Colonic mucosa (tissue), 4 donors: ENCODE data around the gene C6orf141. TPM values are rescaled to one million over a fixed set of nuclear protein-coding genes. Genes with fewer than 3 reads are reported as not detected.

Experiments
- DNase-seq: peaks from one replicate; pipeline ENCODE4 v3.0.0-alpha.2; 2020
- H3K27ac ChIP-seq: fragments of 200-600 bp; one replicate; pipeline ENCODE4 v1.8.0; 2021
- H3K27me3 ChIP-seq: fragments of 200-600 bp; one replicate; pipeline ENCODE4 v1.8.0; 2021
- H3K36me3 ChIP-seq: fragments of 200-600 bp; one replicate; pipeline ENCODE4 v1.8.0; 2021
- H3K4me1 ChIP-seq: fragments of 200-600 bp; one replicate; pipeline ENCODE4 v1.8.0; 2021; ENCODE audit warnings: mild to moderate bottlenecking
- H3K4me3 ChIP-seq: fragments of 200-600 bp; one replicate; pipeline ENCODE4 v1.8.0; 2021
- H3K9ac ChIP-seq, 2 donors: one replicate each; pipeline ENCODE4 v1.7.0; 2013; ENCODE audit warnings: control low read depth in 2 of 2, low read depth in 2 of 2, low read length in 2 of 2
- H3K9me3 ChIP-seq: fragments of 200-600 bp; one replicate; pipeline ENCODE4 v1.8.0; 2021
- intact Hi-C: fragments of 100-400 bp; cut with DNase I; formaldehyde crosslinking; loops from one replicate; pipeline ENCODE4 v1.14.1; 2022
- total RNA-seq, 2 donors: library from RNA; stranded (reverse); fragmentation: NEBNext Ultra II Directional in 1 of 2; extraction: Animal tissue kit (Norgen Biotek cat#: 25700) in 1 of 2; gene quantifications; one replicate each; pipeline ENCODE4 v1.2.1, GENCODE V29; 2021
- TF ChIP-seq, protein P1 (sequence below): fragments of 200-600 bp; IDR thresholded peaks from one replicate; pipeline ENCODE4 v1.8.0; 2022; ENCODE audit warnings: antibody characterized with exemption, mild to moderate bottlenecking
- donor health status: healthy.
- donor health status: DM: no; HTN: no; CAD: no.
- donor health status: DM: no; HTN: no; CAD: no.

The C6orf141 gene
- total RNA-seq, 2 donors from 2014 or later, result 10.4 to 11.2 TPM

- no peaks in the 10 kb centered on the region for H3K27me3 ChIP-seq
- TF ChIP-seq, protein P1, sequence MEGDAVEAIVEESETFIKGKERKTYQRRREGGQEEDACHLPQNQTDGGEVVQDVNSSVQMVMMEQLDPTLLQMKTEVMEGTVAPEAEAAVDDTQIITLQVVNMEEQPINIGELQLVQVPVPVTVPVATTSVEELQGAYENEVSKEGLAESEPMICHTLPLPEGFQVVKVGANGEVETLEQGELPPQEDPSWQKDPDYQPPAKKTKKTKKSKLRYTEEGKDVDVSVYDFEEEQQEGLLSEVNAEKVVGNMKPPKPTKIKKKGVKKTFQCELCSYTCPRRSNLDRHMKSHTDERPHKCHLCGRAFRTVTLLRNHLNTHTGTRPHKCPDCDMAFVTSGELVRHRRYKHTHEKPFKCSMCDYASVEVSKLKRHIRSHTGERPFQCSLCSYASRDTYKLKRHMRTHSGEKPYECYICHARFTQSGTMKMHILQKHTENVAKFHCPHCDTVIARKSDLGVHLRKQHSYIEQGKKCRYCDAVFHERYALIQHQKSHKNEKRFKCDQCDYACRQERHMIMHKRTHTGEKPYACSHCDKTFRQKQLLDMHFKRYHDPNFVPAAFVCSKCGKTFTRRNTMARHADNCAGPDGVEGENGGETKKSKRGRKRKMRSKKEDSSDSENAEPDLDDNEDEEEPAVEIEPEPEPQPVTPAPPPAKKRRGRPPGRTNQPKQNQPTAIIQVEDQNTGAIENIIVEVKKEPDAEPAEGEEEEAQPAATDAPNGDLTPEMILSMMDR, result no peak
- intact Hi-C loops, result no loop called here
Observed at GRCh38 chr6:49548613-49549304, 1.7 kb upstream of the C6orf141 start.

GRCh38 chr6:49549691-49550491, 577 bp upstream of the C6orf141 start:
- Histone ChIP-seq H3K36me3 (no peaks in the 10 kb centered on the region), H3K27me3 (no peaks in the 10 kb centered on the region), H3K4me3 (peak overlapping the region; percentile 57), H3K27ac (peak overlapping the region; percentile 39), H3K4me1 (no peaks in the 10 kb centered on the region), H3K9ac (peak overlapping the region in 1 of 2 donors; percentile 84), H3K9me3 (no peaks in the 10 kb centered on the region)
- no peak for DNase-seq
- intact Hi-C loops, result no loop called here
- TF ChIP-seq, protein P1, result no peak

More at GRCh38 chr6:49548613-49549304, 1.7 kb upstream of the C6orf141 start:
- no peak overlapping the region for H3K9ac ChIP-seq
- DNase-seq, result no peak
- no peak overlapping the region for H3K4me3 ChIP-seq
- H3K36me3 ChIP-seq, result no peaks in the 10 kb centered on the region
- H3K4me1 ChIP-seq, result no peaks in the 10 kb centered on the region
- H3K9me3 ChIP-seq, result no peaks in the 10 kb centered on the region
- no peak overlapping the region for H3K27ac ChIP-seq

DNA sequence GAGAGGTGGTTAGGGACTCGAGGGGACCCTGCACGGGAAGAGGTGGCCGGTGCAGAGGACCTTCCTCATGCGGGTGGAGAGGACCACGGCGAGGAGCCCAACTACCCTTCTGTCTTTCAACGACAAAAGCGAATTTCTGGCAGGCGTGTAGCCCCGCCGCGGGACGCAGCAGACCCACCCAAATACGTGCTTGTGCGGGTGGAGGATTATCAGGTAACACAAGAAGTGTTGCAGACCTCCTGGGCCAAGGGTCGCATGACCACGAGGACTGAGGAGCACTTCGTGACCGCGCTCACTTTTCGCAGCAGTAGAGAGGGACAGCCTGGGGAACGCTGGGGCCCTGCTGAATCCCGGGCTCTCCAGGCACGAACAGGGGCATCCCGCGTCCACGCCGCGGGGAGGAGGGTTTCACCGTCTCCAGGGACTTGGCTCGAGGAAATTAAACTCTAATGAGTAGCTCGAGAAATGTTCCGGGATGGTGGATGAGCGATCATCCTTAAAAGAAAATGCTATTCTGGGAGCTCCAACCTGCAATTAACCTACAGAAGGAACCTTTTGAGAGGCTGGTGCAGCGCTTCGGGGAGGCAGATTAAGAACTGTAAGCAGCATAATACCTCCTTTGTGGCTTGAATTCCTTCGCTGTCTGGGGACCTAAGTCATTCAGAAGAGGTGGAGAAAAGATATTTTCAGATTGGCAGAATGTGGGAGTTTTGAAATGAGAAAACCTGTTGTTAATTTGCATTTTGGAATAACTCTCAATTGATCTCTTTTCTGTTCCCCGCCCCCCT, 804 bp downstream of the C6orf141 start:
- peak; percentile 43 for DNase-seq
- H3K27ac ChIP-seq, result peak overlapping the region; percentile 39

DNA sequence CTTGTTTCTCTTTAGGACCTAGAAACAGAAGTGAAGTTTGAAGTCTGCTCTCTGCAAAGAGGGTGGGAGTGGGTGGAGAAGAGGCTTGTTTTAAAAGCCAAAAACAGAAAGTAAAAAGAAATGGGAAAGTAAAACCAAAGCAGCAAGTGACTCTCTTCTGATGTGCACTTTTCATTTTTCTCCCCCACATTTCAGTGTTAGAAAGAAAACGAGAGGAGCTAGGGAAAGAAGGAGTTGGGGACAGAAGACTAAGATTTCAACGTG, 1.3 kb downstream of the C6orf141 start:
- H3K27me3 ChIP-seq, result no peaks in the 10 kb centered on the region
- no peaks in the 10 kb centered on the region for H3K36me3 ChIP-seq
- no peak for DNase-seq
- no peaks in the 10 kb centered on the region for H3K4me1 ChIP-seq
- peak overlapping the region in 1 of 2 donors; percentile 84 for H3K9ac ChIP-seq
- H3K4me3 ChIP-seq, result peak overlapping the region; percentile 57
- no peak overlapping the region for H3K27ac ChIP-seq
- no peaks in the 10 kb centered on the region for H3K9me3 ChIP-seq
- TF ChIP-seq, protein P1, result no peak
- intact Hi-C loops, result no loop called here

More for the DNA sequence above, 804 bp downstream of the C6orf141 start:
- Histone ChIP-seq H3K4me1 (no peaks in the 10 kb centered on the region), H3K4me3 (peak overlapping the region; percentile 57), H3K27me3 (no peaks in the 10 kb centered on the region), H3K36me3 (no peaks in the 10 kb centered on the region), H3K9me3 (no peaks in the 10 kb centered on the region), H3K9ac (peak overlapping the region; percentile 66 to 84)
- TF ChIP-seq, protein P1, result no peak
- intact Hi-C loops, result no loop called here

- H3K27me3 ChIP-seq, result no peaks in the 10 kb centered on the region
- H3K4me1 ChIP-seq, result no peaks in the 10 kb centered on the region
- no peaks in the 10 kb centered on the region for H3K36me3 ChIP-seq
- no peak overlapping the region for H3K27ac ChIP-seq
- intact Hi-C loops, result no loop called here
- DNase-seq, result no peak
- TF ChIP-seq, protein P1, result no peak
- H3K9ac ChIP-seq, result no peak overlapping the region
- H3K4me3 ChIP-seq, result no peak overlapping the region
- H3K9me3 ChIP-seq, result no peaks in the 10 kb centered on the region
Observed at GRCh38 chr6:49552596-49552995, 2.1 kb downstream of the C6orf141 start.
